ENCODE results near the gene ZIC5. TPM values are rescaled to one million over a fixed set of nuclear protein-coding genes. Genes with fewer than 3 reads are reported as not detected.

Gene ZIC5
- total and polyA plus RNA-seq, 9 of the 15 experiments (the other 6 are each of a cell fraction or from before 2014, with no cell fraction given): 0.57 to 2.0 (median 1.1) TPM

DNA sequence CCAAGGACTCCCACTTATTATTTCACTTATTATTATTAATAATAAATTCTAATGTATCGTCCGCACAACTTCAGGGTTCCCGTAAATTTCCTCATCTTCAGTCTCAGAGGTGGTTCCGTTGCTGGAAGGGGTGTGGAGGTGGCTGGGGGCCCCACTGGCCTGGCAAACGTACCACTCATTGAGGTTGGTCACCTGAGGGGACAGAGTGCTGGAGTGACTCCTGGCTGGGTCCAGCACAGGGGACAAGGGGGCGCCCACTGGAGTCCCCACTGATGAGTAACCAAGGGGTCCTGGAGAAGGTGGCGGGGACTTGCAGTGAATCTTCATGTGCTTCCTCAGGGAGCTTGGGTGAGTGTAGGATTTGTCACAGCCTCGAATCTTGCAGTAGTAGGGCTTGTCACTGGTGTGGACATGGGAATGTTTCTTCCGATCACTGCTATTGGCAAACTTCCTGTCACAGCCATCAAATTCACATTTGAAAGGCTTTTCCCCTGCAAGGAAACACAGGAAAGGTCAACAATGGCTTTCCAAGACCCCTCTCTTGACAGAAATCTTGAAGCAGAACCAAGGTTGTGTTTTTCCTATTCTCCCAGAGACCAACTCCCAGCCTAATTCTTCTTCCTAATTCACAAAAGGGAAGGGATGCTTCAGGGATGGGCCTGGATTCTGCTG is 6.1 kb downstream of the ZIC5 start:
- Histone ChIP-seq H3K4me1 (replicated peaks in 1 of 2; ENCODE audit: control insufficient read depth in 2 of 2, insufficient read depth in 2 of 2, low read length in 2 of 2) (peaks cover 0 to 25% of the 10 kb centered on the region in 2 experiments; a peak in 3 of 5 replicates), H4K20me1 (replicated peaks; ENCODE audit: control insufficient read depth, insufficient read depth, low read length) (no peaks in the 10 kb centered on the region), H3K4me2 (ENCODE audit: insufficient read depth, low read length) (no peak overlapping the region), H3K36me3 (ENCODE audit: control insufficient read depth, insufficient read depth, low read length) (peaks cover 12% of the 10 kb centered on the region; the same call in 1 of the 3 replicates), H2AFZ (ENCODE audit: low read depth, low read length) (no peak overlapping the region), H3K9me3 (replicated peaks; ENCODE audit: control insufficient read depth, insufficient read depth, low read depth, low read length) (no peaks in the 10 kb centered on the region), H3K9me1 (ENCODE audit: control insufficient read depth, insufficient read depth, low read length) (no peaks in the 10 kb centered on the region), H3K27ac (ENCODE audit: extremely low read depth, low read depth, low read length) (no peak overlapping the region), H3K4me3 (no peak overlapping the region), H3K9ac (ENCODE audit: insufficient read depth in 1 of 2, low read depth in 2 of 2, low read length in 2 of 2) (no peak overlapping the region), H3K27me3 (ENCODE audit: control insufficient read depth in 2 of 2, insufficient read depth in 2 of 2, low read length in 2 of 2) (no peaks in the 10 kb centered on the region), H3K79me2 (ENCODE audit: control insufficient read depth, insufficient read depth, low read length) (peaks cover 14% of the 10 kb centered on the region; the same call in 2 of the 3 replicates)
- BruUV-seq (replicated peaks): no TSS peak
- CTCF ChIA-PET (ENCODE audit: low intra/inter-chr PET ratio): no interaction called here
- WGBS (ENCODE audit: insufficient coverage, low coverage, missing lambda C conversion rate): 97% methylated on average over 5 of the region's 9 CpGs
- intact Hi-C loops (cut with micrococcal nuclease): no loop called here
- TF ChIP-seq ZFP91 (CRISPR knock-in tag; IDR thresholded peaks at IDR 0.05) (no peak), HINFP (tag; conservative IDR thresholded peaks at IDR 0.05; ENCODE audit: low read depth) (no peak), PHF21A (IDR thresholded peaks at IDR 0.05; ENCODE audit: borderline replicate concordance, low read depth) (no peak), FOXO4 (CRISPR knock-in tag; IDR thresholded peaks at IDR 0.05) (no peak), ZNF707 (CRISPR knock-in tag; conservative IDR thresholded peaks at IDR 0.05) (no peak)
- POLR2A ChIA-PET: no interaction called here
- DNase-seq (ENCODE audit: extremely low read depth in 1 of 4, low spot score in 3 of 4) (no peak), FAIRE-seq (no peak), ATAC-seq (no peak)
- in situ Hi-C loops (cut with MboI): no loop called here

Data from K562 (cell line).